H1 (cell line): ENCODE measurements around the gene PTPRD. TPM values are rescaled to one million over a fixed set of nuclear protein-coding genes. Genes with fewer than 3 reads are reported as not detected.

Experiments
- CTCF ChIA-PET: fragments of 300-600 bp; sonication (Branson Sonifier 250); formaldehyde crosslinking; loops from one replicate; lab custom pipeline; 2021; ENCODE audit not compliant: partially characterized antibody; lab: Charles Lee
- POLR2A ChIA-PET: fragments of 300-600 bp; sonication (Branson Sonifier 250); formaldehyde crosslinking; loops from one replicate; lab custom pipeline; 2021; ENCODE audit warnings: inconsistent platforms; ENCODE audit not compliant: partially characterized antibody; lab: Charles Lee
- DNase-seq, 2 experiments: peaks; one replicate each; pipeline versions ENCODE4 v3.0.0 to v3.0.0-alpha.2; 2010 to 2022; ENCODE audit warnings: low spot score in 2 of 2, low read depth in 1 of 2, mixed read lengths in 1 of 2
- FAIRE-seq: peaks from 2 replicates; lab custom pipeline; 2011; peaks lifted over from hg19 to GRCh38; lab: Jason Lieb, UNC
- H2AFZ ChIP-seq: 2 replicates; pipeline ENCODE4 v1.8.1; 2012; ENCODE audit warnings: low read length, inconsistent platforms
- H2AK5ac ChIP-seq: 2 replicates; pipeline ENCODE4 v1.6.1; 2013; ENCODE audit warnings: low read depth, low read length
- H2BK120ac ChIP-seq: replicated peaks from 2 replicates; pipeline ENCODE3; 2013; ENCODE audit warnings: low read depth, low read length, inconsistent platforms
- H2BK12ac ChIP-seq: 2 replicates; pipeline ENCODE4 v1.6.1; 2013; ENCODE audit warnings: low read depth, low read length
- H2BK15ac ChIP-seq: 2 replicates; pipeline ENCODE4 v1.6.1; 2013; ENCODE audit warnings: low read length
- H2BK20ac ChIP-seq: 2 replicates; pipeline ENCODE4 v1.6.1; 2013; ENCODE audit warnings: low read length
- H2BK5ac ChIP-seq: 2 replicates; pipeline ENCODE4 v1.6.1; 2013; ENCODE audit warnings: low read depth, low read length
- H3K14ac ChIP-seq: 2 replicates; pipeline ENCODE4 v1.6.1; 2013; ENCODE audit warnings: inconsistent platforms; ENCODE audit not compliant: insufficient read length
- H3K18ac ChIP-seq: 2 replicates; pipeline ENCODE4 v1.6.1; 2013; ENCODE audit warnings: low read length; ENCODE audit errors: extremely low read depth
- H3K23ac ChIP-seq: 2 replicates; pipeline ENCODE4 v1.6.1; 2013; ENCODE audit warnings: inconsistent platforms; ENCODE audit not compliant: insufficient read length
- H3K23me2 ChIP-seq: 2 replicates; pipeline ENCODE4 v1.6.1; 2013; ENCODE audit warnings: low read depth, low read length
- H3K27ac ChIP-seq: 2 replicates; pipeline ENCODE4 v1.6.1; 2011; ENCODE audit warnings: low read depth, low read length, inconsistent platforms
- H3K27me3 ChIP-seq, 4 experiments: replicated peaks in 1 of 4; 1 replicate in 1 of 4; 2 replicates in 3 of 4; pipeline versions ENCODE4 v1.6.1 to v1.8.1; 2011 to 2013; ENCODE audit warnings: low read length in 3 of 4, mild to moderate bottlenecking in 3 of 4, inconsistent platforms in 2 of 4, mixed read lengths in 2 of 4, moderate library complexity in 1 of 4; ENCODE audit not compliant: control insufficient read depth in 3 of 4, insufficient read depth in 3 of 4; ENCODE audit errors: extremely low read depth in 1 of 4
- H3K36me3 ChIP-seq, 4 experiments: 2 replicates each; pipeline versions ENCODE4 v1.6.1 to v1.8.1; 2011 to 2013; ENCODE audit warnings: mild to moderate bottlenecking in 4 of 4, low read length in 3 of 4, moderate library complexity in 2 of 4, control low read depth in 1 of 4, inconsistent platforms in 1 of 4; ENCODE audit not compliant: insufficient read depth in 4 of 4, control insufficient read depth in 2 of 4
- H3K4ac ChIP-seq: replicated peaks from 2 replicates; pipeline ENCODE3; 2013; ENCODE audit warnings: low read length, low read depth, mixed read lengths, inconsistent platforms; ENCODE audit not compliant: insufficient read length
- H3K4me1 ChIP-seq, 4 experiments: replicated peaks in 1 of 4; 1 replicate in 1 of 4; 2 replicates in 3 of 4; pipeline versions ENCODE4 v1.6.1 to v1.8.1; 2011 to 2013; ENCODE audit warnings: low read length in 3 of 4, inconsistent platforms in 2 of 4, mixed read lengths in 1 of 4; ENCODE audit not compliant: insufficient read depth in 4 of 4, control insufficient read depth in 3 of 4
- H3K4me2 ChIP-seq, 2 experiments: 2 replicates each; pipeline versions ENCODE4 v1.6.1 to v1.8.1; 2011 to 2013; ENCODE audit warnings: low read depth in 2 of 2, low read length in 2 of 2, control low read depth in 1 of 2, inconsistent platforms in 1 of 2, mild to moderate bottlenecking in 1 of 2; ENCODE audit not compliant: insufficient read depth in 1 of 2
- H3K4me3 ChIP-seq, 4 experiments: fragments of 200-600, 300-600 bp in 1 of 4; sonication (generic), shearing (Covaris generic), sonication (Bioruptor Twin) in 1 of 4; 2 replicates each; pipeline versions ENCODE4 v1.5.1 to v1.8.1; 2011 to 2016; ENCODE audit warnings: low read length in 4 of 4, low read depth in 3 of 4, control low read depth in 2 of 4, inconsistent platforms in 2 of 4, mild to moderate bottlenecking in 2 of 4, mixed read lengths in 1 of 4, moderate library complexity in 1 of 4; ENCODE audit not compliant: insufficient read depth in 2 of 4; ENCODE audit errors: extremely low read depth in 1 of 4
- H3K56ac ChIP-seq: replicated peaks from 2 replicates; pipeline ENCODE3; 2013; ENCODE audit warnings: low read depth, mild to moderate bottlenecking, mixed read lengths, low read length, inconsistent platforms; ENCODE audit not compliant: insufficient read length
- H3K79me1 ChIP-seq: 2 replicates; pipeline ENCODE4 v1.6.1; 2013; ENCODE audit warnings: low read depth, low read length, control low read depth
- H3K79me2 ChIP-seq, 2 experiments: 2 replicates each; pipeline versions ENCODE4 v1.6.1 to v1.8.1; 2012 to 2013; ENCODE audit warnings: low read length in 2 of 2, mild to moderate bottlenecking in 2 of 2, inconsistent platforms in 1 of 2; ENCODE audit not compliant: insufficient read depth in 2 of 2, control insufficient read depth in 1 of 2
- H3K9ac ChIP-seq, 4 experiments: replicated peaks in 1 of 4; 1 replicate in 1 of 4; 2 replicates in 3 of 4; pipeline versions ENCODE4 v1.6.1 to v1.8.1; 2011 to 2013; ENCODE audit warnings: low read depth in 3 of 4, low read length in 3 of 4, control low read depth in 2 of 4, mild to moderate bottlenecking in 2 of 4, moderate library complexity in 2 of 4, inconsistent platforms in 1 of 4; ENCODE audit errors: extremely low read depth in 1 of 4
- H3K9me3 ChIP-seq, 2 experiments: 2 replicates each; pipeline versions ENCODE4 v1.6.1 to v1.8.1; 2012 to 2013; ENCODE audit warnings: mild to moderate bottlenecking in 2 of 2, moderate library complexity in 2 of 2, control low read depth in 1 of 2, inconsistent platforms in 1 of 2, low read depth in 1 of 2, low read length in 1 of 2, mixed read lengths in 1 of 2; ENCODE audit not compliant: insufficient read depth in 2 of 2
- H4K20me1 ChIP-seq, 2 experiments: replicated peaks in 1 of 2; 2 replicates each; pipeline versions ENCODE3 to v1.8.1; 2011 to 2013; ENCODE audit warnings: inconsistent platforms in 2 of 2, low read length in 2 of 2, mild to moderate bottlenecking in 1 of 2; ENCODE audit not compliant: insufficient read depth in 2 of 2, control insufficient read depth in 1 of 2
- H4K5ac ChIP-seq: 2 replicates; pipeline ENCODE4 v1.6.1; 2013; ENCODE audit warnings: low read length, low read depth, mixed read lengths, inconsistent platforms; ENCODE audit not compliant: insufficient read length
- H4K8ac ChIP-seq: 2 replicates; pipeline ENCODE4 v1.8.0; 2013; ENCODE audit warnings: mild to moderate bottlenecking, moderate library complexity, low read length, inconsistent platforms; ENCODE audit not compliant: insufficient read depth; ENCODE audit errors: extremely low read depth
- H4K91ac ChIP-seq: replicated peaks from 2 replicates; pipeline ENCODE3; 2013; ENCODE audit warnings: low read length, mixed read lengths, inconsistent platforms; ENCODE audit not compliant: insufficient read length
- ASH2L ChIP-seq: fragments of 200-600, 300-600 bp; sonication (generic); IDR thresholded peaks from one replicate; pipeline ENCODE4 v1.7.1; 2017; ENCODE audit warnings: low read length
- CEBPB ChIP-seq: IDR thresholded peaks from 2 replicates; pipeline ENCODE4 v1.6.1; 2012; ENCODE audit warnings: low read depth, low read length
- CREB1 ChIP-seq: IDR thresholded peaks from 2 replicates; pipeline ENCODE4 v1.6.1; 2012; ENCODE audit warnings: inconsistent platforms
- EP300 ChIP-seq, 2 experiments: IDR thresholded peaks; 1 replicate in 1 of 2; 2 replicates in 1 of 2; pipeline ENCODE4 v1.6.1; 2011 to 2012; ENCODE audit warnings: low read depth in 2 of 2, low read length in 2 of 2, mild to moderate bottlenecking in 2 of 2, borderline replicate concordance in 1 of 2, inconsistent platforms in 1 of 2, moderate library complexity in 1 of 2
- JUND ChIP-seq: IDR thresholded peaks from 2 replicates; pipeline ENCODE4 v1.6.1; 2011; ENCODE audit warnings: mild to moderate bottlenecking, improper control_type of control experiment, low read length
- RAD21 ChIP-seq, 2 experiments: IDR thresholded peaks in 1 of 2; conservative IDR thresholded peaks in 1 of 2; 2 replicates each; pipeline ENCODE4 v1.6.1; 2011; ENCODE audit warnings: low read depth in 2 of 2, low read length in 2 of 2, improper control_type of control experiment in 1 of 2, inconsistent platforms in 1 of 2, mild to moderate bottlenecking in 1 of 2, moderate library complexity in 1 of 2
- SIX5 ChIP-seq: IDR thresholded peaks from 2 replicates; pipeline ENCODE4 v1.6.1; 2011; ENCODE audit warnings: mild to moderate bottlenecking, low read depth, low read length
- SP4 ChIP-seq: IDR thresholded peaks from 2 replicates; pipeline ENCODE4 v1.6.1; 2012; ENCODE audit warnings: low read length, inconsistent platforms
- SUZ12 ChIP-seq: fragments of 200-600 bp; sonication (generic); IDR thresholded peaks from 2 replicates; pipeline ENCODE4 v1.6.1; 2012; ENCODE audit warnings: mild to moderate bottlenecking, inconsistent platforms, low read length, moderate library complexity, mixed read lengths
- TEAD4 ChIP-seq: IDR thresholded peaks from 2 replicates; pipeline ENCODE4 v1.6.1; 2012; ENCODE audit warnings: low read depth, low read length, inconsistent platforms, mixed read lengths
- WGBS, 2 experiments: shearing (Covaris generic) in 1 of 2; methylation state at CpG; one replicate each; pipeline versions ENCODE4 v1.1.6 to v1.1.7; 2013 to 2015; ENCODE audit warnings: low lambda C conversion rate in 2 of 2, mixed read lengths in 2 of 2, inconsistent platforms in 1 of 2, low coverage in 1 of 2, missing lambda C conversion rate in 1 of 2; ENCODE audit not compliant: insufficient replicate concordance in 2 of 2, insufficient coverage in 1 of 2, insufficient read length in 1 of 2; ENCODE audit errors: extremely low coverage in 1 of 2, missing lambda C conversion rate in 1 of 2; 5-methylcytosine and 5-hydroxymethylcytosine counted together
- polyA plus RNA-seq, 7 experiments: library from polyadenylated mRNA; depleted of rRNA in 3 of 7; stranded (reverse) in 5 of 7; unstranded in 2 of 7; fragments of >200 nt in 5 of 7; fragments of 200-250 nt in 2 of 7; gene quantifications; 1 replicate in 5 of 7; 2 replicates in 1 of 7; 4 replicates in 1 of 7; pipeline versions ENCODE4 v1.2.1 to v1.2.3, GENCODE V29; 2011 to 2013; ENCODE audit warnings: missing spikeins in 2 of 7, mixed read lengths in 2 of 7
- total RNA-seq: library from RNA; stranded (reverse); fragmentation: NEBNext Ultra II Directional; extraction: Animal tissue kit (Norgen Biotek cat#: 25700); gene quantifications from 2 replicates; pipeline ENCODE4 v1.2.1, GENCODE V29; 2021
- TF ChIP-seq, protein P1 (sequence below), 3 experiments: IDR thresholded peaks; 1 replicate in 2 of 3; 2 replicates in 1 of 3; pipeline versions ENCODE4 v1.5.1 to v1.6.1; 2011; ENCODE audit warnings: low read length in 3 of 3, mild to moderate bottlenecking in 3 of 3, inconsistent platforms in 2 of 3, low read depth in 1 of 3, moderate library complexity in 1 of 3; ENCODE audit not compliant: insufficient read depth in 1 of 3; ENCODE audit errors: control extremely low read depth in 1 of 3

The PTPRD gene
- total and polyA plus RNA-seq, 2 of the 8 experiments (the other 6 are each of a cell fraction or from before 2014, with no cell fraction given), result 17.2 to 77.0 TPM

DNA sequence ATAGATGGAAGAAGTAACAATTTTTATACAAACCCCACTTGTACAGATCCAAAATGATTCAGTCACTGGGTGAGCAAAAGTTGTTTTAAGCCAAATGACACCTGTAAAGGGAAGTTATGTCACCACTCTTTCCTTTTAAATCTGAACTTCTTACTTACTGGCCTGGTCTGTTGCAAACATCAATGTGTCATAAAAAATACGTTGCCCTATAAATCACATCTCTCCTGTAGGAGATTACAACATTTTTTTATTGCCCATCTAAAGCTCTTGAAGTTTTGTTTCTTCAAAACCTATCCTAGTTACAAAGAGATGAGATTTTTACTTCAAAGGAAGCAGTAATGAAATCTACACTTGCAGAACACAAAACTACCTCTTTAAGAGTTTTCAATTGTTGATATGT is 1725.4 kb downstream of the PTPRD start:
- Histone ChIP-seq H2BK12ac (no peak overlapping the region), H2AK5ac (no peak overlapping the region), H3K27me3 (no peaks in the 10 kb centered on the region), H2BK15ac (no peak overlapping the region), H3K79me1 (no peaks in the 10 kb centered on the region), H3K23me2 (no peaks in the 10 kb centered on the region), H3K79me2 (no peaks in the 10 kb centered on the region), H3K36me3 (no peaks in the 10 kb centered on the region), H3K56ac (no peak overlapping the region), H2BK20ac (no peak overlapping the region), H2BK120ac (no peak overlapping the region), H3K27ac (no peak overlapping the region), H2BK5ac (no peak overlapping the region), H3K4me1 (peaks cover 0 to 2% (median 0%) of the 10 kb centered on the region in 4 experiments; a peak in 1 of 7 replicates), H3K18ac (no peak overlapping the region), H4K91ac (no peak overlapping the region), H3K9ac (no peak overlapping the region), H2AFZ (no peak overlapping the region), H3K23ac (no peak overlapping the region), H3K4ac (no peak overlapping the region), H4K5ac (no peak overlapping the region), H3K14ac (no peak overlapping the region), H3K9me3 (no peaks in the 10 kb centered on the region), H4K20me1 (no peaks in the 10 kb centered on the region), H4K8ac (no peak overlapping the region), H3K4me3 (no peak overlapping the region), H3K4me2 (no peak overlapping the region)
- 86% methylated on average over 1 of the region's 1 CpG; no CpG with 5 or more reads in 1 of the 2 experiments for WGBS, 2 experiments
- CTCF ChIA-PET, result no interaction called here
- FAIRE-seq, result no peak
- no peak for DNase-seq
- POLR2A ChIA-PET, result no interaction called here
- no peak for TF ChIP-seq SP4
- no peak for TF ChIP-seq EP300 (IDR thresholded peaks at IDR 0.05; ENCODE audit: borderline replicate concordance in 1 of 2, low read depth in 2 of 2, low read length in 2 of 2)
- no peak for TF ChIP-seq CREB1
- no peak for TF ChIP-seq SUZ12
- no peak for TF ChIP-seq SIX5
- TF ChIP-seq JUND, result no peak
- TF ChIP-seq CEBPB, result no peak
- no peak for TF ChIP-seq TEAD4
- TF ChIP-seq ASH2L, result no peak
- TF ChIP-seq, protein P1, sequence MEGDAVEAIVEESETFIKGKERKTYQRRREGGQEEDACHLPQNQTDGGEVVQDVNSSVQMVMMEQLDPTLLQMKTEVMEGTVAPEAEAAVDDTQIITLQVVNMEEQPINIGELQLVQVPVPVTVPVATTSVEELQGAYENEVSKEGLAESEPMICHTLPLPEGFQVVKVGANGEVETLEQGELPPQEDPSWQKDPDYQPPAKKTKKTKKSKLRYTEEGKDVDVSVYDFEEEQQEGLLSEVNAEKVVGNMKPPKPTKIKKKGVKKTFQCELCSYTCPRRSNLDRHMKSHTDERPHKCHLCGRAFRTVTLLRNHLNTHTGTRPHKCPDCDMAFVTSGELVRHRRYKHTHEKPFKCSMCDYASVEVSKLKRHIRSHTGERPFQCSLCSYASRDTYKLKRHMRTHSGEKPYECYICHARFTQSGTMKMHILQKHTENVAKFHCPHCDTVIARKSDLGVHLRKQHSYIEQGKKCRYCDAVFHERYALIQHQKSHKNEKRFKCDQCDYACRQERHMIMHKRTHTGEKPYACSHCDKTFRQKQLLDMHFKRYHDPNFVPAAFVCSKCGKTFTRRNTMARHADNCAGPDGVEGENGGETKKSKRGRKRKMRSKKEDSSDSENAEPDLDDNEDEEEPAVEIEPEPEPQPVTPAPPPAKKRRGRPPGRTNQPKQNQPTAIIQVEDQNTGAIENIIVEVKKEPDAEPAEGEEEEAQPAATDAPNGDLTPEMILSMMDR (IDR thresholded peaks at IDR 0.05; ENCODE audit: control extremely low read depth in 1 of 3, insufficient read depth in 1 of 3, low read depth in 1 of 3, low read length in 3 of 3), result no peak
- TF ChIP-seq RAD21 (IDR thresholded peaks at IDR 0.05 in 1 of 2, conservative IDR thresholded peaks at IDR 0.05 in 1 of 2; ENCODE audit: low read depth in 2 of 2, low read length in 2 of 2), result no peak
